ENCODE measurements around the gene SIGLEC10. TPM values are rescaled to one million over a fixed set of nuclear protein-coding genes. Genes with fewer than 3 reads are reported as not detected.

The SIGLEC10 gene
- total RNA-seq, 1 donor from 2014 or later: not detected

GRCh38 chr19:51440846-51441409 lies 23.5 kb upstream of the SIGLEC10 start:
- DNase-seq (ENCODE audit: low read depth, low spot score): no peak
- Mint-ChIP-seq H3K4me3 (no peak overlapping the region), H3K9me3 (no peaks in the 10 kb centered on the region), H3K27me3 (ENCODE audit: low read depth) (peaks cover 87% of the 10 kb centered on the region), H3K36me3 (ENCODE audit: low read depth) (no peaks in the 10 kb centered on the region), H3K27ac (ENCODE audit: unreplicated experiment) (no peak overlapping the region), H3K4me1 (no peaks in the 10 kb centered on the region)
- no peak for TF ChIP-seq CTCF (conservative IDR thresholded peaks at IDR 0.05)

DNA sequence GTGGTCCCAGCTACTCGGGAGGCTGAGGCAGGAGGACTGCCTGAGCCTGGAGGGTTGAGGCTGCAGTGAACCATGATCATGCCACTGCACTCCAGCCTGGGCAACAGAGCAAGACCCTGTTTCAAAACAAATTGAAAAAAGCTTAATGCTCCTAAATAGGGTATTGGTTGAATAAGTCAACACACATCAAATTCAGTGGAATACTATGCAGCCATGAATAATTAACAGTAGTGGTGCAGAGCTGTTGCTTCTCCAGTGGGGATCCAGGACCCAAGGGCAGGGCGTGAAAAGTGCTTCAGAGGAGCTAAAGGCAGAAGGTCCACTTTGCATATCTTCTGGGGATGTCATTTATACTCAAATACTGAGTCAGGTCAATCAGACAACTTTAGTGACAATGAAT lies 22.6 kb upstream of the SIGLEC10 start:
- DNase-seq (ENCODE audit: low read depth, low spot score): no peak
- no peaks in the 10 kb centered on the region for H3K36me3 Mint-ChIP-seq (ENCODE audit: low read depth)
- H3K9me3 Mint-ChIP-seq: no peaks in the 10 kb centered on the region
- H3K27me3 Mint-ChIP-seq (ENCODE audit: low read depth): peaks cover 87% of the 10 kb centered on the region
- no peak for TF ChIP-seq CTCF (conservative IDR thresholded peaks at IDR 0.05)
- no peak overlapping the region for H3K27ac Mint-ChIP-seq (ENCODE audit: unreplicated experiment)
- H3K4me1 Mint-ChIP-seq: no peaks in the 10 kb centered on the region
- H3K4me3 Mint-ChIP-seq: no peak overlapping the region

DNA sequence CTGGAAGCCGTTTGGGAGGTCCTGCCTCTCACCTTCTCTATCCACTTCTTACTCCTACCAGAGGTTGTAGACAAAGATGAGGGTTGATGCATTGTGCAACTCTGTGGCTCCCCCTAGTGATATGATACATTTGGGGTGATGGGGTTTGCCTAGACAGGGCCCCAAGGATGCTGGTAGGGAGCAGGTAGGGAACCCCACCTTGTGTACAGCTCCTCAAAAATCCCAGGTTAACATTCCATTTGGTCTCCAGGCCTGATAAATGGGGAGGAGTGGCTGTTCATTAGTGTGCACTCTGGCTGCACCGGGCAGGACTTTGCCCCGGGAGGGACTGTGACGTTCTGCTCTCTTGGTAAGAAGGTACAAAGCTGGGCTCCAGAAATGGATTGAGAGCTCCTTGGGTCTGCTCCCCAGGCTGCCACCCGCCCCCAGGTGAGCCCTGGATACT lies 21.6 kb upstream of the SIGLEC10 start:
- Mint-ChIP-seq H3K27me3 (ENCODE audit: low read depth) (peaks cover 87% of the 10 kb centered on the region), H3K9me3 (no peaks in the 10 kb centered on the region), H3K36me3 (ENCODE audit: low read depth) (no peaks in the 10 kb centered on the region), H3K4me1 (no peaks in the 10 kb centered on the region), H3K27ac (ENCODE audit: unreplicated experiment) (no peak overlapping the region), H3K4me3 (no peak overlapping the region)
- peak; percentile 28 for TF ChIP-seq CTCF (conservative IDR thresholded peaks at IDR 0.05)
- no peak for DNase-seq (ENCODE audit: low read depth, low spot score)

- Mint-ChIP-seq H3K4me1 (no peaks in the 10 kb centered on the region), H3K4me3 (no peak overlapping the region), H3K27me3 (ENCODE audit: low read depth) (peaks cover 77% of the 10 kb centered on the region), H3K27ac (ENCODE audit: unreplicated experiment) (no peak overlapping the region), H3K9me3 (no peaks in the 10 kb centered on the region), H3K36me3 (ENCODE audit: low read depth) (no peaks in the 10 kb centered on the region)
- no peak for DNase-seq (ENCODE audit: low read depth, low spot score)
- TF ChIP-seq CTCF (conservative IDR thresholded peaks at IDR 0.05): no peak
Measured at GRCh38 chr19:51434456-51434855, 17.0 kb upstream of the SIGLEC10 start.

DNA sequence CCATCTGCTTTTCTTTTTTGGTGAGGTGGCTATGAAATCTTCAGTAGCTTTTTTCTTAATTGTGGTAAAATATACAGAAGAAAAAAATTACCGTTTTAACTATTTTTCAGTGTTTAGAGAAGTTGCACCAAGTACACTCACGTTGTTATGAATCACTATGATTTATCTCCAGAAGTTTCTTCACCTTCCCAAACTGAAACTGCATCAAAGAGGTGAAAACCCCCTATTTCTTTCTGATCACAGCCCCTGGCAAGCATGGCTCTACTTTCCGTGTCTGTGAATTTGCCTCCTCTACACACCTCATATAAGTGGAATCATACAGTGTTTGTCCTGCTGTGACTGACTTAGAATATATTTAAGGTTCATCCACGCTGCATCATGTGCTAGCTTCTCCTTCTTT lies 15.6 kb upstream of the SIGLEC10 start:
- no peaks in the 10 kb centered on the region for H3K36me3 Mint-ChIP-seq (ENCODE audit: low read depth)
- H3K27ac Mint-ChIP-seq (ENCODE audit: unreplicated experiment): no peak overlapping the region
- TF ChIP-seq CTCF (conservative IDR thresholded peaks at IDR 0.05): no peak
- DNase-seq (ENCODE audit: low read depth, low spot score): no peak
- no peak overlapping the region for H3K4me3 Mint-ChIP-seq
- no peaks in the 10 kb centered on the region for H3K9me3 Mint-ChIP-seq
- no peaks in the 10 kb centered on the region for H3K4me1 Mint-ChIP-seq
- peaks cover 81% of the 10 kb centered on the region for H3K27me3 Mint-ChIP-seq (ENCODE audit: low read depth)
